Parathyroid adenoma (tissue), 2 donors: ENCODE measurements around the gene TRABD2B.

Experiments
- H2AFZ ChIP-seq: fragments of 300-600 bp; sonication (generic); one replicate; pipeline ENCODE4 v1.7.0; 2017; ENCODE audit warnings: antibody characterized with exemption, mild to moderate bottlenecking
- H3K27ac ChIP-seq: fragments of 300-600 bp; sonication (generic); one replicate; pipeline ENCODE4 v1.7.0; 2017
- H3K27me3 ChIP-seq: fragments of 300-600 bp; sonication (generic); one replicate; pipeline ENCODE4 v1.7.0; 2017; ENCODE audit warnings: low read length; ENCODE audit not compliant: control insufficient read depth, insufficient read depth
- H3K36me3 ChIP-seq: fragments of 300-600 bp; sonication (generic); one replicate; pipeline ENCODE4 v1.7.0; 2017; ENCODE audit warnings: low read length; ENCODE audit not compliant: control insufficient read depth, insufficient read depth
- H3K4me1 ChIP-seq: fragments of 300-600 bp; sonication (generic); one replicate; pipeline ENCODE4 v1.7.0; 2017; ENCODE audit warnings: control low read depth
- H3K4me2 ChIP-seq: fragments of 300-600 bp; sonication (generic); one replicate; pipeline ENCODE4 v1.7.0; 2017; ENCODE audit warnings: low read length
- H3K4me3 ChIP-seq: fragments of 300-600 bp; sonication (generic); one replicate; pipeline ENCODE4 v1.7.0; 2017; ENCODE audit warnings: low read depth, low read length
- H3K79me2 ChIP-seq: fragments of 300-600 bp; sonication (generic); one replicate; pipeline ENCODE4 v1.7.0; 2017; ENCODE audit warnings: control low read depth
- H3K9ac ChIP-seq: fragments of 300-600 bp; sonication (generic); one replicate; pipeline ENCODE4 v1.7.0; 2017; ENCODE audit warnings: mild to moderate bottlenecking
- H3K9me3 ChIP-seq: fragments of 300-600 bp; sonication (generic); one replicate; pipeline ENCODE4 v1.7.0; 2017; ENCODE audit warnings: low read length; ENCODE audit not compliant: control insufficient read depth
- TF ChIP-seq, protein P1 (sequence below): fragments of 300-600 bp; sonication (generic); IDR thresholded peaks from one replicate; pipeline ENCODE4 v1.7.0; 2017; ENCODE audit warnings: antibody characterized with exemption, mild to moderate bottlenecking
- donor health status: primary hyperparathyroidism.

Gene TRABD2B

DNA sequence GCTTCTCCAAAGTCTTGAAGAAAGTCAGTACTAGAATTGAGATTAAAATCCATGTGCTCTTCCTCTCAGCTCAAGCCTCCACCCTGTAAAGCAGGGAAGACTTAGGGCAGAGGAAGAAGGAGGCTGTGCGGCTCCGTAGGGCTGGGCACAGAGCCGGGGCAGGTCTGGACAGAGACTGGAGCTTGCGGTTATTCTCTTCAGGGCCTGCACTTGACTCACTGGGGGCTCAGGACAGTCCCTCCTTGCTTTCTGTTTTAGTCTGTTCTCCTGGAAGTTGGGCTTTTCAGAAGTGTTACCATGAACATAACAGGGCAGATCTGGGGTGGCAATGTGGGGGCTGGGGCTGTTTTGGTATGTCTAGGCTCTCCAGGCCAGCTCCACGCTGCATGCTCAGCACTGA lies 21.6 kb upstream of the TRABD2B start:
- no peaks in the 10 kb centered on the region for H3K4me1 ChIP-seq
- no peaks in the 10 kb centered on the region for H3K9me3 ChIP-seq
- H3K9ac ChIP-seq = no peak overlapping the region
- TF ChIP-seq, protein P1, sequence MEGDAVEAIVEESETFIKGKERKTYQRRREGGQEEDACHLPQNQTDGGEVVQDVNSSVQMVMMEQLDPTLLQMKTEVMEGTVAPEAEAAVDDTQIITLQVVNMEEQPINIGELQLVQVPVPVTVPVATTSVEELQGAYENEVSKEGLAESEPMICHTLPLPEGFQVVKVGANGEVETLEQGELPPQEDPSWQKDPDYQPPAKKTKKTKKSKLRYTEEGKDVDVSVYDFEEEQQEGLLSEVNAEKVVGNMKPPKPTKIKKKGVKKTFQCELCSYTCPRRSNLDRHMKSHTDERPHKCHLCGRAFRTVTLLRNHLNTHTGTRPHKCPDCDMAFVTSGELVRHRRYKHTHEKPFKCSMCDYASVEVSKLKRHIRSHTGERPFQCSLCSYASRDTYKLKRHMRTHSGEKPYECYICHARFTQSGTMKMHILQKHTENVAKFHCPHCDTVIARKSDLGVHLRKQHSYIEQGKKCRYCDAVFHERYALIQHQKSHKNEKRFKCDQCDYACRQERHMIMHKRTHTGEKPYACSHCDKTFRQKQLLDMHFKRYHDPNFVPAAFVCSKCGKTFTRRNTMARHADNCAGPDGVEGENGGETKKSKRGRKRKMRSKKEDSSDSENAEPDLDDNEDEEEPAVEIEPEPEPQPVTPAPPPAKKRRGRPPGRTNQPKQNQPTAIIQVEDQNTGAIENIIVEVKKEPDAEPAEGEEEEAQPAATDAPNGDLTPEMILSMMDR = no peak
- no peak overlapping the region for H2AFZ ChIP-seq
- H3K79me2 ChIP-seq = no peaks in the 10 kb centered on the region
- H3K27ac ChIP-seq = no peak overlapping the region
- no peak overlapping the region for H3K4me2 ChIP-seq
- no peak overlapping the region for H3K4me3 ChIP-seq
- H3K36me3 ChIP-seq = no peaks in the 10 kb centered on the region
- no peaks in the 10 kb centered on the region for H3K27me3 ChIP-seq

DNA sequence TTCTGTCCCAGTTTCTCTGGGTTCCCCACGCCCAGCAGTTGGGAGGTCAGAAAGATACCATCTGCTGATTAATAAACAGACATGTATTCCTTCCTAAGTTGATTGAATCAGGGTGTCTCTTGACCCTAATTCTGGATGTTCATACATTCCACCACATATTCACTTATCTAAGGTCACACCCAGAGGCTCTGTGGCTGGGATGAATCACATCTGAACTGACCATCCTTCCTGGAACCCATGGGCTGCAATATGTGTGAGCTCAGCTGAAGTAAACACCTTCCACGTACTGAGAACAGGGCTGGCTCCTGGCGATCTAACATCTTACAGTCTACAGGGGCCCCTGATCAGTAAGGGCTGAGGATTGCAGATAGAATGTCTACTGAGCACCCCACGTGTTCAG lies 20.5 kb upstream of the TRABD2B start:
- no peak overlapping the region for H2AFZ ChIP-seq
- H3K9ac ChIP-seq = no peak overlapping the region
- no peak overlapping the region for H3K27ac ChIP-seq
- H3K79me2 ChIP-seq = no peaks in the 10 kb centered on the region
- H3K9me3 ChIP-seq = no peaks in the 10 kb centered on the region
- TF ChIP-seq, protein P1 = no peak
- no peaks in the 10 kb centered on the region for H3K27me3 ChIP-seq
- no peak overlapping the region for H3K4me3 ChIP-seq
- H3K36me3 ChIP-seq = no peaks in the 10 kb centered on the region
- H3K4me2 ChIP-seq = no peak overlapping the region
- H3K4me1 ChIP-seq = no peaks in the 10 kb centered on the region

DNA sequence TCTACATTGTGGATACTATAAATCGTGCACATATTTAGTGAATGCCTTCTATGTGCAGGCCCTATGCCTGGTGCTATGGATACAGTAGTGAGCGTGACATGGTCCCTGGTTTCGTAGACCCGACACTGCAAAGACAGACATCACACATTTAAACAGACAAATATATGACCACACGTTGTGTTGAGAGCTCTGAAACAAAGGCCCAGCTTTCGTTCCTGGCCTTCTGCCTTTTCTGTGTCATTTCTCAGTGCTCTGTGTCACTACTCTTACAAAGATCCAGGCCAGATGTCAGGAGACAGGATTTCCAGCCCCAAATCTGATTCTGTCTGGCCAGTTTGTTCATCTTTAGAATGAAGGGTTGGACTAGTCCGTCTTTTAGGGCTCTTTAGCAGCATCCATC lies 19.3 kb upstream of the TRABD2B start:
- Histone ChIP-seq H3K79me2 (no peaks in the 10 kb centered on the region), H3K27ac (no peak overlapping the region), H3K9ac (no peak overlapping the region), H3K4me3 (no peak overlapping the region), H2AFZ (no peak overlapping the region), H3K27me3 (no peaks in the 10 kb centered on the region), H3K4me2 (no peak overlapping the region), H3K36me3 (no peaks in the 10 kb centered on the region), H3K4me1 (no peaks in the 10 kb centered on the region), H3K9me3 (no peaks in the 10 kb centered on the region)
- TF ChIP-seq, protein P1 = no peak

DNA sequence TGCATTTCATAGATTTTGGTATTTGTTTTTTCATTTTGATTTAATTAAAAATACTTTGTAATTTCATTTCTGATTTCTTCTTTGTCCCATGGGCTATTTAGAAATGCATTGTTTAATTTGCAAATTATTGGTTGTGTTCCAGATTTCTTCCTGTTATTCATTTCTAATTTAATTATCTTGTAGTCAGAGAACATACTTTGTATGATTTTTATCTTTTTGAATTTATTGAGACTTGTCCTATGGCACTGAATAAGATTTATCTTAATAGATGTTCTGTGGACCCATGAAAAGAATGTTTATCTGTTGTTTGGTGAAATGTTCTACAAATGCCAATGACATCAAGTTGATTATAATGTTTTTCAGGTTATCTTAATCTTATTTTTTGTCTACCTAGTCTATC lies 16.1 kb upstream of the TRABD2B start:
- no peak overlapping the region for H2AFZ ChIP-seq
- no peaks in the 10 kb centered on the region for H3K9me3 ChIP-seq
- no peaks in the 10 kb centered on the region for H3K4me1 ChIP-seq
- no peaks in the 10 kb centered on the region for H3K79me2 ChIP-seq
- H3K4me3 ChIP-seq = no peak overlapping the region
- no peaks in the 10 kb centered on the region for H3K27me3 ChIP-seq
- no peak overlapping the region for H3K27ac ChIP-seq
- no peaks in the 10 kb centered on the region for H3K36me3 ChIP-seq
- no peak overlapping the region for H3K4me2 ChIP-seq
- H3K9ac ChIP-seq = no peak overlapping the region
- TF ChIP-seq, protein P1 = no peak

DNA sequence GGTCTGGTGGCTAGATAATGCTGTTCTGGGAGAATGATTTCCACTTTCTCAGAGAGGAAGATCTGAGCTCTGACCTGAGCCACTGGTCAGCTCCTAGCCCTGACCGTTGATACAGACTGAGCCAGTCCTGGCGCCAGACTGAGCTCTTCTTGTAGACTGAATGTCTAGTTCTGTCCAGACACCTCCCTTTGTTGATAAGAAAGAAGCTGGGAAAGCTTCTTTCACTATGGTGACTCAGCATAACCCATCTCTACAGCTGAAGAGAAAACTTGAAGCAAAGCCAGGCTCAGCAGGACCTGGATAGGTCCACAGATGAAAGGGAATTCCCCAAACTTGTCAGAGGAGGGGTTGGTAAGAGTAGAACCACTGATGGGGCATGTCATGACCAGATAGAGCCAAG lies 9.9 kb upstream of the TRABD2B start:
- TF ChIP-seq, protein P1 = no peak
- no peak overlapping the region for H3K9ac ChIP-seq
- no peaks in the 10 kb centered on the region for H3K27me3 ChIP-seq
- H3K27ac ChIP-seq = no peak overlapping the region
- H3K4me3 ChIP-seq = no peak overlapping the region
- H3K4me2 ChIP-seq = no peak overlapping the region
- H2AFZ ChIP-seq = no peak overlapping the region
- no peaks in the 10 kb centered on the region for H3K36me3 ChIP-seq
- H3K9me3 ChIP-seq = no peaks in the 10 kb centered on the region
- no peaks in the 10 kb centered on the region for H3K79me2 ChIP-seq
- H3K4me1 ChIP-seq = no peaks in the 10 kb centered on the region
